ENCODE data around the gene FRMD6.

DNA sequence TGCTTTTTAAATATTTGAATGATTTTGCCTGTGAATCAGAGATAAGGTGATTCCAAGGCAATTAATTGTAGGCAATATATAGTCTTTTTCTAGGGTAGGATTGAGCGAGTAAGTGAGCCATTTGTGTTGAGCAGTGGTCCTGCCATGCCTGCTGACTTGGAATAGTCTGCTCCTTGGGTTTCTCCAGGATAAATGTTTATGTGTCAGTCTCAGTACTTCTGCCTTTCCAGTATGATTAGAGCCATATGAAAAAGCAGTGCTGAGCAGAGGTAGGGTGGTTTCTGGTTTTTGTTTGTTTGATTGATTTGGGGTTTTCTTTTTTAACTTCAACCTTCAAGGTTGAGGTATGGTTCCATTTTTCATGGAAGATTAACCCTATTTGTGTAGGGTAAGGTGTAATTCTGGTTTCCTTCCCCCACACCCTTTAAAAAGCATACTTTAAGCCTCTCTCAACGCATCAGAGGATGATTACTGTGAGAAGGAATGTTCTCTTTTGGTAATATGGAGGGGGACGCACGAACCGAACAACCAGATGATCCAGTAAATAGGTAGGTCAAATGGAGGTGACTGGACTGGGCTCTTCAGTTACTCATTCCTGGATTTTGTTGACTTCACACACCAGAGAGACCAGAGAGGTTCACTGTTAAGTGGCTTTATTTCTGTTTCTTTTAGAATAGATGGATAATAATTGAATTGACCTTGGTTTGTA is 22.7 kb downstream of the FRMD6 start:
- TF ChIP-seq, protein P1, sequence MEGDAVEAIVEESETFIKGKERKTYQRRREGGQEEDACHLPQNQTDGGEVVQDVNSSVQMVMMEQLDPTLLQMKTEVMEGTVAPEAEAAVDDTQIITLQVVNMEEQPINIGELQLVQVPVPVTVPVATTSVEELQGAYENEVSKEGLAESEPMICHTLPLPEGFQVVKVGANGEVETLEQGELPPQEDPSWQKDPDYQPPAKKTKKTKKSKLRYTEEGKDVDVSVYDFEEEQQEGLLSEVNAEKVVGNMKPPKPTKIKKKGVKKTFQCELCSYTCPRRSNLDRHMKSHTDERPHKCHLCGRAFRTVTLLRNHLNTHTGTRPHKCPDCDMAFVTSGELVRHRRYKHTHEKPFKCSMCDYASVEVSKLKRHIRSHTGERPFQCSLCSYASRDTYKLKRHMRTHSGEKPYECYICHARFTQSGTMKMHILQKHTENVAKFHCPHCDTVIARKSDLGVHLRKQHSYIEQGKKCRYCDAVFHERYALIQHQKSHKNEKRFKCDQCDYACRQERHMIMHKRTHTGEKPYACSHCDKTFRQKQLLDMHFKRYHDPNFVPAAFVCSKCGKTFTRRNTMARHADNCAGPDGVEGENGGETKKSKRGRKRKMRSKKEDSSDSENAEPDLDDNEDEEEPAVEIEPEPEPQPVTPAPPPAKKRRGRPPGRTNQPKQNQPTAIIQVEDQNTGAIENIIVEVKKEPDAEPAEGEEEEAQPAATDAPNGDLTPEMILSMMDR (IDR thresholded peaks at IDR 0.05; ENCODE audit: insufficient read depth, low read length) = no peak
- TF ChIP-seq REST (IDR thresholded peaks at IDR 0.05; ENCODE audit: insufficient replicate concordance, low read depth) = no peak
- TF ChIP-seq POLR2AphosphoS5 (IDR thresholded peaks at IDR 0.05; ENCODE audit: low read depth) = no peak
- TF ChIP-seq SPI1 (IDR thresholded peaks at IDR 0.05; ENCODE audit: borderline replicate concordance, low read depth) = no peak
- no peak for TF ChIP-seq GABPA (IDR thresholded peaks at IDR 0.05; ENCODE audit: low read depth)
